ENCODE results near the gene UBE2A.
A peak's percentile ranks its signal among the peaks of the same experiment; 100 is the strongest.

The UBE2A gene

DNA sequence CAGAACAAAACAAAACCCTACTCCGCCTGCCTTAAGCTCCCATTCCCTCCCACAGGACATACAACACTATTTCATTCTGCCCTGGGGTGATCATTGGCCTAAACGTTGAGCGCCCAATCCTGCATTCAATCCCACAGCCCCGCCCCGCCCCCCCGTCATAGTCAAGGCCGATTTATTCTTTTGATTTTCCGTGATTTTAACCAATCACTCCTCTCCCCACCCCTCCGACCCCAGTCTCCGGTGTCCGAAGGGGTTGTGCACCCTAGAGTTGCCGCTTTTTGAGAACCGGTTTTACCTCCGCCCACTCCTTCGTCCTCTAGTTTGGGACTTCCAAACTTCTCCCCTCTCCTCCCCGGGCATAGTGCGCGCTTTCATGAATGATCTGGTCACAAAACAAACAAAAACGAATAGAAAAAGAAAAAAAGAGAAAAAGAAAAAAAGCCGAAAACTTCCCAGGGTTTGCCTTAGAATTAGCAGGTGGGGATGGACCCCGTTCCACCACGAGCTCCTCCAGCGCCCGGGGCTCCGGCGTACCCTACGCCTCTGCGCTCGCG, 446 bp upstream of the UBE2A start:
- Histone ChIP-seq H3K27ac (ENCODE audit: low read length) (no peak overlapping the region), H3K9ac (ENCODE audit: low read length) (peak overlapping the region; percentile 33)

DNA sequence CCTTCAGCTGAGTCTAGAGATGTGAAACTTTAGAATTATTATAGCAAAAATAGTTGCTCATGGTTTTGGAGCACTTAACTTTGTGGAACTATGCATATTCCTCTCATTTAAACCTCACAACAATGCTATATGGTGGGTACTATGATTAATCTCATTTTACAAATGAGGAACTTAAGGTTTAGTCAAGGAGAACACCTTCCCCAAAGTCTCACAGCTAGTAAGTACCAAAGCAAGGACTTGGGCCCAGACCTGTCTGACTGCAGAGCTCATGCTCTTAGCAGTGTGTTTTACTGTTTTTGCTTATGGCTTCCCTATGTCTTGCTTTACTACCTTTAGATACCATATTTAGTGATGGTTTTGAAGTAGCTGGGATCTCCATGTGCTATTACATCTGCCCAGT, 5.1 kb downstream of the UBE2A start:
- no peaks in the 10 kb centered on the region for H3K27me3 ChIP-seq (ENCODE audit: control insufficient read depth, insufficient read depth, low read length)
- H3K4me1 ChIP-seq (ENCODE audit: control insufficient read depth, low read depth, low read length) = no peaks in the 10 kb centered on the region
- no peak overlapping the region for H3K9ac ChIP-seq (ENCODE audit: low read length)
- peaks cover 4% of the 10 kb centered on the region for H3K9me3 ChIP-seq (ENCODE audit: control insufficient read depth, low read depth, low read length)
- H3K4me3 ChIP-seq (ENCODE audit: low read length) = no peak overlapping the region
- peaks cover 4% of the 10 kb centered on the region for H3K36me3 ChIP-seq (ENCODE audit: control insufficient read depth, low read depth, low read length)
- no peak overlapping the region for H3K27ac ChIP-seq (ENCODE audit: low read length)

More for the DNA sequence above, 446 bp upstream of the UBE2A start:
- H3K4me1 ChIP-seq (ENCODE audit: control insufficient read depth, low read depth, low read length) = no peaks in the 10 kb centered on the region
- no peaks in the 10 kb centered on the region for H3K27me3 ChIP-seq (ENCODE audit: control insufficient read depth, insufficient read depth, low read length)
- no peaks in the 10 kb centered on the region for H3K9me3 ChIP-seq (ENCODE audit: control insufficient read depth, low read depth, low read length)
- H3K4me3 ChIP-seq (ENCODE audit: low read length) = peak overlapping the region; percentile 68
- H3K36me3 ChIP-seq (ENCODE audit: control insufficient read depth, low read depth, low read length) = no peaks in the 10 kb centered on the region

DNA sequence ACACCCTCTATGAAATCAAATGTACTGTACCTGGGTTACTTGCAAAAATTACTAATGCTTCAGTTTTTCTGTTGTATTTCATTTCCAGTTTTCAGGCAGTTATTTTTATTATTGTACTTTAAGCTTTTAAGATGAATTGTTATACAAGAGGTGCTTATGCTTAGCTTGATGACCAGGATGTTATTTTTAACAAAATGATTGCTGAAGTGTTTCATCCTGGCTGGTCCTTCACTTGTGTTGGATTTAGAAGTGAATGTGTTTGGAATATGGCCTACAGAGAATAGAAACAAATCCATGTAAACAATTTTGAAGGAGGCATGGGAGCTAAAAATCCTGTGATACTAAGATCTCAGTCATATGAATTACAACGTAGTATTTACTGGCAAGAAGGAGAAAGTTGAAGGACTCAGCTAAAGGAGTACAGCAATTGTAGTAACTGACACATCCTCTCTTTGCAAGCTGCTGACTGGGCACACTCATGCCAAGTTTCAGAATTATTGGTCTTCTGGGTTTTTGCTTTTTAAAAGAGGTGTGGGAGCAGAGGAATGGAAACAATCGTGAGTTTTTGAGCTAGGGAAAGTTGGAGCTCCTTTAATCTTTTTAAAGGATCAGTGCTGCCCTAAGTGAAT, 9.2 kb downstream of the UBE2A start:
- H3K4me3 ChIP-seq (ENCODE audit: low read length) = no peak overlapping the region
- no peak overlapping the region for H3K9ac ChIP-seq (ENCODE audit: low read length)
- no peak overlapping the region for H3K27ac ChIP-seq (ENCODE audit: low read length)
- H3K9me3 ChIP-seq (ENCODE audit: control insufficient read depth, low read depth, low read length) = peaks cover 9% of the 10 kb centered on the region
- H3K4me1 ChIP-seq (ENCODE audit: control insufficient read depth, low read depth, low read length) = no peaks in the 10 kb centered on the region
- peaks cover 4% of the 10 kb centered on the region for H3K36me3 ChIP-seq (ENCODE audit: control insufficient read depth, low read depth, low read length)
- H3K27me3 ChIP-seq (ENCODE audit: control insufficient read depth, insufficient read depth, low read length) = no peaks in the 10 kb centered on the region

DNA sequence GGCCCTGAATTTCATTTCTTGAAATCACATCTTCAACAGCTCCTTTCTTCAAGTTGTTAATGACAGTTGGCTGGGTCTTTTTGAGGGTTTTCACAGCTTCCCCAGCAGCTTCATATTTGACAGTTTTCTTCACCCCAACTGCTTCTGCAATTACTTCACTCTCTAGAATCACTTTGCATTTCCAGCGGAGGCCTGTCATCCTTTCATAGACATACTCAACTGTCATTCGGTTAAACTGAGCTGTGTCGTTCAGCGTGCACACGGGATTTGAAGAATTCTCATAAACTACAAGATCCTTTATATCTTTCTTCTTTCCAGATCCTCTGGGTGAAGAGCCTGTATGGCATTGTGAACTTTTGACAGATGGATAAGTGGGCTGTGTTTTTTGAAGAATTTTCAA, 15.4 kb downstream of the UBE2A start:
- Histone ChIP-seq H3K4me3 (ENCODE audit: low read length) (no peak overlapping the region), H3K27ac (ENCODE audit: low read length) (no peak overlapping the region), H3K9ac (ENCODE audit: low read length) (no peak overlapping the region), H3K27me3 (ENCODE audit: control insufficient read depth, insufficient read depth, low read length) (no peaks in the 10 kb centered on the region), H3K36me3 (ENCODE audit: control insufficient read depth, low read depth, low read length) (peaks cover 18% of the 10 kb centered on the region), H3K9me3 (ENCODE audit: control insufficient read depth, low read depth, low read length) (peaks cover 15% of the 10 kb centered on the region), H3K4me1 (ENCODE audit: control insufficient read depth, low read depth, low read length) (no peaks in the 10 kb centered on the region)

DNA sequence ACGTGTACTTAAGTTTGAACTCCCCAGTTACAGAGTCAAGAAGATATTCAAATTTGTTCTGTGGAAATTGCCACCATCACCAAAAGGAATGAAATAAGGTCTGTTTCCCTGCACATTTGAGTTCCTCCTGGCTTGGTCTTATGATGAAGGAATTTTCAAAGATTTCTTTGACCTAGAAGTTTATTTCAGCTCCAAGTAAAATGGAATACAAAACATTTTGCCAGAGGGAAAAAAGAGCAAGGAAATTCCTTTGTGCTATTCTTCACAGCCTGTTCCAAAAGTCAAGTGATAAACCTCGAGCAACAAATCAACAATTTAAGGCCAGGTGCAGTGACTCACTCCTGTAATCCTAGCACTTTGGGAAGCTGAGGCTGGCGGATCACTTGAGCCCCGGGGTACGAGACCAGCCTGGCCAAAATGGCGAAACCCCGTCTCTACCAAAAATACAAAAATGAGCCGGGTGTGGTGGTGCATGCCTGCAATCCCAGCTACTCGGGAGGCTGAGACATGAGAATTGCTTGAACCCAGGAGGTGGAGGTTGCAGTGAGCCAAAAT, 28.4 kb downstream of the UBE2A start:
- H3K36me3 ChIP-seq (ENCODE audit: control insufficient read depth, low read depth, low read length) = no peaks in the 10 kb centered on the region
- no peak overlapping the region for H3K9ac ChIP-seq (ENCODE audit: low read length)
- peaks cover 4% of the 10 kb centered on the region for H3K4me1 ChIP-seq (ENCODE audit: control insufficient read depth, low read depth, low read length)
- H3K9me3 ChIP-seq (ENCODE audit: control insufficient read depth, low read depth, low read length) = peaks cover 12% of the 10 kb centered on the region
- no peak overlapping the region for H3K27ac ChIP-seq (ENCODE audit: low read length)
- no peak overlapping the region for H3K4me3 ChIP-seq (ENCODE audit: low read length)
- H3K27me3 ChIP-seq (ENCODE audit: control insufficient read depth, insufficient read depth, low read length) = peaks cover 21% of the 10 kb centered on the region

DNA sequence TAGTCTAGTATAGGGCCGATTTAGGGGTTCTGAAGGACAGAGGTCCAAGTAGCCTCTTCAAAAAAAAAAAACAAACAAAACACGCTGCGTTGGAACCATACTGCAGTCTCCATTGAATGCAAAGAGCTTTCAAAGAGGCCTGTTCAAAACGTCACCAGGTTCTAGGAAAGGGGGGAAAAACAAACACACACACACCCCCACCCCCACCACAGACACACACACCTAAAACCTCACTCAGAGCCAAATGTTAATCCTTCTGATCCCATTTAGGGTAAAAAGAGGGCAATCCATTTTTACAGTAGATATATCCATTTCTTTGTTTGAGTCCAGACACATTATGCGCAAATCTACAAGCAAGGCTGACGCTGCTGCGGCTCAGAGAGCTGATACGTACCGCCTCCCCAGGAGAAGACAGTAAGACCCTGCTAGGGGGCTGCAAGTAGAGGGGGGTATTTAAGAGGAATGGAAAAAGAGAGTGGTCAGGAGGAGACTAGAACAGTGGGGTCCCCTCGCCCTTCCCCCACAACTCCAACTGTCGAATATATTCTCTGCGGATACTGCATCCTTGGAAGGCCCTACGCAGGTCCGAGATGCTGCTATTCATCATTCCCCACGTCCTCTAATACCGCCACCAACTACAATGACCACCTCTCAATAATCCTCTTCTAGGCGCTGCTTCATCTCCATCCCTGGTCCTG, 30.6 kb downstream of the UBE2A start:
- Histone ChIP-seq H3K9ac (ENCODE audit: low read length) (peak overlapping the region; percentile 36), H3K4me3 (ENCODE audit: low read length) (peak overlapping the region; percentile 73), H3K27me3 (ENCODE audit: control insufficient read depth, insufficient read depth, low read length) (peaks cover 26% of the 10 kb centered on the region), H3K4me1 (ENCODE audit: control insufficient read depth, low read depth, low read length) (peaks cover 4% of the 10 kb centered on the region), H3K27ac (ENCODE audit: low read length) (no peak overlapping the region), H3K36me3 (ENCODE audit: control insufficient read depth, low read depth, low read length) (no peaks in the 10 kb centered on the region), H3K9me3 (ENCODE audit: control insufficient read depth, low read depth, low read length) (peaks cover 12% of the 10 kb centered on the region)

DNA sequence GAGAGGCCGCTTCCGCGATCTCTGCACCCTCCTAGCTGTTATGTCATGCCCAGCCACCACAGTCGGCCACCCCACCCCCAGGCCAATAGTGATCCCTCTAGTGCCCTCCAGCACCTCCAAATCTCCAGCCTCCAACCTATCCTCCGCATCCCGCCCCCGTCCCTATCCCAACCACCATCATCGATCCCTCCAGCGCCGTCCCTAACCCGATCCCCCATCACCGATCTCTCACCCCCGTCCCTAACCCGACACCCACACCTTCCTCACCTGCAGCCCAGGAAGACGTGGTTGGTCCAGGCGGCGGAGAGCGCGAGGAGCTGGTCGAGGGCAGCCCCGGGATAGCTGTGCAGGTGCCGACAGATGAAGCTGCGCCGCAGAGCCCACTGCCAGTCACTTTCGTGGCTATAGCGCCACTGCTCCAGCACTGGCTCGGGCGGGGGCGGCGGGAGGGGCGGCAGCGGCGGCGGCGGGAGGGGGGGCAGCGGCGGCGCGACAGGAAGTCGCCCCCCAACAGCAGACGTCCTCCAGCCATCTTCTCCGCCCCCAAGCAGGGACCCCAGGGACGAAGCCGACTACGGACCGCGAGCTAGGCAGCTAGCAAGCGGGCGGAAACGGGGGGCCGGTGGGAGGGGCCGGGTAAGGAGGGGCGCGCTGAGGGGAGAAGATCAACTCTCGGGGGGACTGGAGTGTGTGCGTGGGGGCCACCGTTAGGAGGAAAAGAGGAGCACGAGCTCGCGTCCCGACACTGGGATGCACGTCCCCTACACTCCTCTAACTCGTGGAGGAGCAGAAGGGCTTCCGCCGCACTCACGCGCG, 31.3 kb downstream of the UBE2A start:
- Histone ChIP-seq H3K4me3 (ENCODE audit: low read length) (peak overlapping the region; percentile 73), H3K9me3 (ENCODE audit: control insufficient read depth, low read depth, low read length) (peaks cover 12% of the 10 kb centered on the region), H3K36me3 (ENCODE audit: control insufficient read depth, low read depth, low read length) (no peaks in the 10 kb centered on the region), H3K27ac (ENCODE audit: low read length) (no peak overlapping the region), H3K9ac (ENCODE audit: low read length) (peak overlapping the region; percentile 81), H3K27me3 (ENCODE audit: control insufficient read depth, insufficient read depth, low read length) (peaks cover 26% of the 10 kb centered on the region), H3K4me1 (ENCODE audit: control insufficient read depth, low read depth, low read length) (peaks cover 4% of the 10 kb centered on the region)

DNA sequence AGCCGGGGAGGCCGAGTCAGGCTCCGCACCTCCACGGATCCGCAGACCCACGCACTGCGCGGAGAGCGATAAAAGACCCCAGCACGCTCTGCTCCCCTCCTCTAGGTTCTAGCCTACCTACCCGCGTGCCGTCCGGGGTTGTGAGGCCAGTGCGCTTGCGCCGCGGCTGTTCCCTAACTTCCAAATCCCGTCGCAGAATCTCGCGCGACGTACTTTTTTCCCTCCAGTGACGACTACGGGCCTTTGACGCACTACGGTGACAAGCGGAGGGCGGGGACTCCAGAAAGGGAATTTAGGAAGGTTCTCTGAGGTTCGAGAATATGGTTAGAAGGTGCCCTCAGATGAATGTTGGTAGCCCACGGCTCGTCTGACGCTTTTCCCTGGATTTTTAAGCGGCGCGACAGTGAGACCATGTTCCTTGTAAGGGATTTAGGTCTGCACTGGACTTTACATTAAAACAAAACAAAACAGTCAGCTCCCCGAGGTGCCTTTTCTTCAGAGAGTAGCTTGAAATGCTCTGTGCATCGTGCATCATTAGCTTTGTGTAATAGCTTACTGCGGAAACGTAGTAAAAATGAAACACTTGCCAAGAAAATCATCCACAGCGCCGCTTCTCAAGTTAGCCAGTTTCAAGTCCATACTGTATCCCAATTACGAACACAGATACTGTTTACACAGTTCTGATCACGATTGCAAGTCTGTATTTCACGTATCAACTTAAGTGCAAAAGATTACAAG, 32.1 kb downstream of the UBE2A start, which contains the start of gene NKRF:
Gene NKRF, minus strand, starts transcription at position 145 of the 738 bp plus-strand sequence.
- H3K4me3 ChIP-seq (ENCODE audit: low read length) = peak within 1 kb of the TSS; percentile 73
- H3K9ac ChIP-seq (ENCODE audit: low read length) = peak within 1 kb of the TSS; percentile 81
- H3K4me1 ChIP-seq (ENCODE audit: control insufficient read depth, low read depth, low read length) = peaks cover 4% of the 10 kb centered on the region
- peaks cover 26% of the 10 kb centered on the region for H3K27me3 ChIP-seq (ENCODE audit: control insufficient read depth, insufficient read depth, low read length)
- no peak within 1 kb of the TSS for H3K27ac ChIP-seq (ENCODE audit: low read length)
- H3K36me3 ChIP-seq (ENCODE audit: control insufficient read depth, low read depth, low read length) = no peaks in the 10 kb centered on the region
- peaks cover 12% of the 10 kb centered on the region for H3K9me3 ChIP-seq (ENCODE audit: control insufficient read depth, low read depth, low read length)

DNA sequence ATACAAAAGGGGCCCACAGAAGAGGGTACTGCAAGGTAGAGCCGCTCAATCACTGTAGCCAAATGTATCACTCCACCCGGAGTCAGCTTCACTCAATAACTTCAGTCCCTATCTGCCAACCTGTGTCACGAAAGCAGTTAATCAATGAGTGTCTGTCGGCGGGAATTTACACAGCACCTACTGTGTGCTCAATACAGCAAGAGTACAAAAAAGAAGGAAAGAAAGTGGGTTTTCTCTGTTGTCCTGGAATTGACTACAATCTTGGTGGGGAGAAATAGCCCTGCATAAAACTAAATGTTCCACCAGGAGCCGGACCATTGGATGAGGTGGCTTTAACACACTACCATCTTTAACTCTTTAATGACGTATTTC, 32.6 kb downstream of the UBE2A start:
- Histone ChIP-seq H3K9ac (ENCODE audit: low read length) (peak overlapping the region; percentile 81), H3K27ac (ENCODE audit: low read length) (no peak overlapping the region), H3K36me3 (ENCODE audit: control insufficient read depth, low read depth, low read length) (no peaks in the 10 kb centered on the region), H3K9me3 (ENCODE audit: control insufficient read depth, low read depth, low read length) (peaks cover 12% of the 10 kb centered on the region), H3K4me1 (ENCODE audit: control insufficient read depth, low read depth, low read length) (peaks cover 4% of the 10 kb centered on the region), H3K4me3 (ENCODE audit: low read length) (peak overlapping the region; percentile 73), H3K27me3 (ENCODE audit: control insufficient read depth, insufficient read depth, low read length) (peaks cover 26% of the 10 kb centered on the region)

DNA sequence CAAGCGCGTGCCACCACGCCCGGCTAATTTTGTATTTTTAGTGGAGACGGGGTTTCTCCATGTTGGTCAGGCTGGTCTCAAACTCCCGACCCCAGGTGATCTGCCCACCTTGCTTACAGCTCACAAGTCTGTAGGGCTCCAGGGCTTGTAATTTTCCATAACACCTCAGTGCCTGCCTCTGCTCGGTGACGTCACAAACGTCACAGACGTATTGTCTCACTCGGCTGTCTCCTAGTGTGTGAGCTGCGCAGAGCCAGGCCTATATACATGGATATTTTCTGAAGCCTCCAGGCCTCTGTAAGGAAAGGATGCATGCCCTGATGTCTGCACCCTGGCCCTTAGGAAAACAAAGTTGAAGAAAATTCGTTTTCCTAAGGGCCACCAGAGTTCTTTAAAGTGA, 40.4 kb downstream of the UBE2A start:
- Histone ChIP-seq H3K4me1 (ENCODE audit: control insufficient read depth, low read depth, low read length) (peaks cover 12% of the 10 kb centered on the region), H3K4me3 (ENCODE audit: low read length) (no peak overlapping the region), H3K36me3 (ENCODE audit: control insufficient read depth, low read depth, low read length) (no peaks in the 10 kb centered on the region), H3K27me3 (ENCODE audit: control insufficient read depth, insufficient read depth, low read length) (no peaks in the 10 kb centered on the region), H3K9ac (ENCODE audit: low read length) (no peak overlapping the region), H3K27ac (ENCODE audit: low read length) (no peak overlapping the region), H3K9me3 (ENCODE audit: control insufficient read depth, low read depth, low read length) (peaks cover 4% of the 10 kb centered on the region)
